AG09319 (cell line): Measurements from ENCODE around the gene NPHP4.

Source experiments
- DNase-seq: peaks from one replicate; pipeline ENCODE4 v3.0.0-alpha.2; 2010; ENCODE audit warnings: low read depth; ENCODE audit errors: extremely low read depth
- TF ChIP-seq, protein P1 (sequence below): IDR thresholded peaks from 2 replicates; pipeline ENCODE4 v1.5.1; 2011; ENCODE audit warnings: low read depth, mild to moderate bottlenecking, inconsistent platforms, low read length, moderate library complexity

Gene NPHP4

GRCh38 chr1:5882367-5883128 lies 109.7 kb downstream of the NPHP4 start:
- no peak for DNase-seq
- TF ChIP-seq, protein P1, sequence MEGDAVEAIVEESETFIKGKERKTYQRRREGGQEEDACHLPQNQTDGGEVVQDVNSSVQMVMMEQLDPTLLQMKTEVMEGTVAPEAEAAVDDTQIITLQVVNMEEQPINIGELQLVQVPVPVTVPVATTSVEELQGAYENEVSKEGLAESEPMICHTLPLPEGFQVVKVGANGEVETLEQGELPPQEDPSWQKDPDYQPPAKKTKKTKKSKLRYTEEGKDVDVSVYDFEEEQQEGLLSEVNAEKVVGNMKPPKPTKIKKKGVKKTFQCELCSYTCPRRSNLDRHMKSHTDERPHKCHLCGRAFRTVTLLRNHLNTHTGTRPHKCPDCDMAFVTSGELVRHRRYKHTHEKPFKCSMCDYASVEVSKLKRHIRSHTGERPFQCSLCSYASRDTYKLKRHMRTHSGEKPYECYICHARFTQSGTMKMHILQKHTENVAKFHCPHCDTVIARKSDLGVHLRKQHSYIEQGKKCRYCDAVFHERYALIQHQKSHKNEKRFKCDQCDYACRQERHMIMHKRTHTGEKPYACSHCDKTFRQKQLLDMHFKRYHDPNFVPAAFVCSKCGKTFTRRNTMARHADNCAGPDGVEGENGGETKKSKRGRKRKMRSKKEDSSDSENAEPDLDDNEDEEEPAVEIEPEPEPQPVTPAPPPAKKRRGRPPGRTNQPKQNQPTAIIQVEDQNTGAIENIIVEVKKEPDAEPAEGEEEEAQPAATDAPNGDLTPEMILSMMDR = no peak

GRCh38 chr1:5881526-5882222 lies 110.6 kb downstream of the NPHP4 start:
- TF ChIP-seq, protein P1 = no peak
- DNase-seq = no peak

DNA sequence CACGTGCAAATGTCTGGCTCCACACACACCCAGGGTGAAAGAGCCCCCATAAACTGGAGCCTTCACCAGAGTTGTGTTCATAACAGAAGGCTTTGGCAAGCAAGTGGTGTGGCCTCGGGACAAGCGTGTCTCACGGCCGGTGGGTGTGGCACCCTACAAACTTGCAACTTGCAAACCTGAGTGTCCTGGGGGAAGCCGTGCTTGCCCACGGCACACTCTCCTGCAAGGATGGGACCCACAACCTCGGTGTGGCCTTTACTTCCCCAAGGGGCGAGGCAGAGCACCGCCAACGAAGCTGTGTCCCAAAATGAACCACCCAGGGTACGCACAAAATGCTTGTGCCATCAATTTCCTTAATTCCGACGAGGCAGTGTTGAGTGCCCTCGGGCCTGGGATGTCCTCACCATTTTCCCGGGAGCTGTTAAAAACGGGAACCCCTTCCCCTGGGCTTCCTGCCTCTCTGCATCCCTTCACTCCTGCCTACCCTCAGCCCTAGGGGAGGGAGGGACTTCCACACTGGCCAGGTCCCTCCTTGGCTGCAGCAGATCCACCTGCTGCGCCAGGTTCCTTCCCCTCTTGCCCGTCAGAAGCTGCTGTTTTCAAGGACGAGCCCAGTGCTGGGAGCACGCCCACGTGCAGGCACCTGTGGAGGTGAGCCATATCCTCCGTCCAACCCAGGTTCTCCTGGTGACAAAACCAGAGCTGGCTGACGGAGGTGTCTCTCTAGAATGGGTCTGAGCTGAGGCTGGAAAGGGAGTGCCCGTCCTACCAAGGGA lies 111.4 kb downstream of the NPHP4 start:
- TF ChIP-seq, protein P1 = no peak
- DNase-seq = no peak

DNA sequence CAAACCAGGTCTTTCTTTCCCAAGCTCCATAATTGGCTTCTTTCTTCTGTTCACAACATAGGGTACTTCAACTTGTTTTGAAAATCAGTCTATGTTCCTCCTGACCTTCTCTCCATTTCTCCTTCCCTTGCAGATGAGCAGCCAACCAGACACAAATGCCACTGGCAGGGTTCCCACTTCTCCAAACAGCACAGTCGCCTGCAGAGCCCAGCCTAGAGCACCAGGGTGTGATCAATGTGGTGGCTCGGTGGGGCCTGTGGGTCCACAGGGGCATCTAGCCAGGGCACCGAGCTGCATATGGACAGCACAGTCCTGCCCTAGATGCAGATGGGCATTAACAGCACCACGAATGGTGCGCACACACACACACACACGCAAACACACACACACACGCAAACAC lies 112.8 kb downstream of the NPHP4 start:
- TF ChIP-seq, protein P1 = no peak
- DNase-seq = no peak

DNA sequence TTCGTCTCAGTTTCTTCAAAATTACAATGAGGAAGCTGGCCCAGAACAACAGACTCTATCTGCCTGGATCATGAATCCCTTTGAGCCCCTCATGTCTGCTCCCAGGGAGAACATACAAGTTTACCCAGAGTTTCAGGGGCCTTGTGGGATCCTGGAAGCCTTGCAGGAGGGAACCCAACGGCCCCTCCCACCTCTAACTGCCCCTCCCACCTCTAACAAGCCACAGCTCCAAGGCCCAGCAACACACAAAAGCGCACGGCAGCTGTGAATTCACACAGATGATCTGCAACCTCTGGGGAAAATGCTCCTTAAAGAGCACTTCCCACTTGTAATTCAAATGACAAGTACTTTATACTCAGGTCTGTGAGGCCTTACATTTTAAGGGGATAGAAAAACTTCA lies 113.3 kb downstream of the NPHP4 start:
- TF ChIP-seq, protein P1 = no peak
- no peak for DNase-seq

GRCh38 chr1:5877683-5878530 lies 114.3 kb downstream of the NPHP4 start:
- TF ChIP-seq, protein P1 = no peak
- DNase-seq = no peak
